Measurements from ENCODE around the gene PRR5. TPM values are rescaled to one million over a fixed set of nuclear protein-coding genes. Genes with fewer than 3 reads are reported as not detected.

Gene PRR5
- total RNA-seq, 1 experiment from 2014 or later: 1.3 TPM

- no peak for DNase-seq (ENCODE audit: low read depth)
Measured at GRCh38 chr22:44714703-44715350, 12.8 kb downstream of the PRR5 start.

GRCh38 chr22:44718418-44718817, 16.4 kb downstream of the PRR5 start:
- no peak for DNase-seq (ENCODE audit: low read depth)

- no peak for DNase-seq (ENCODE audit: low read depth)
Measured at GRCh38 chr22:44719586-44720368, 17.8 kb downstream of the PRR5 start.

- peak; percentile 28 for DNase-seq (ENCODE audit: low read depth)
Measured at GRCh38 chr22:44721213-44721612, 19.2 kb downstream of the PRR5 start.

- no peak for DNase-seq (ENCODE audit: low read depth)
Measured at GRCh38 chr22:44722611-44723010, 20.6 kb downstream of the PRR5 start.

- DNase-seq (ENCODE audit: low read depth): peak; percentile 48
Measured at GRCh38 chr22:44723801-44724200, 21.8 kb downstream of the PRR5 start.

- no peak for DNase-seq (ENCODE audit: low read depth)
Measured at GRCh38 chr22:44724416-44724815, 22.4 kb downstream of the PRR5 start.

- DNase-seq (ENCODE audit: low read depth): no peak
Measured at GRCh38 chr22:44724859-44725258, 22.9 kb downstream of the PRR5 start.

- DNase-seq (ENCODE audit: low read depth): no peak
Measured at GRCh38 chr22:44726439-44726838, 24.4 kb downstream of the PRR5 start.

- DNase-seq (ENCODE audit: low read depth): no peak
Measured at GRCh38 chr22:44727148-44727547, 25.1 kb downstream of the PRR5 start.

GRCh38 chr22:44727709-44728108, 25.7 kb downstream of the PRR5 start:
- DNase-seq (ENCODE audit: low read depth): no peak

GRCh38 chr22:44728761-44729324, 26.8 kb downstream of the PRR5 start:
- no peak for DNase-seq (ENCODE audit: low read depth)

GRCh38 chr22:44729391-44730021, 27.5 kb downstream of the PRR5 start:
- no peak for DNase-seq (ENCODE audit: low read depth)

GRCh38 chr22:44730022-44730393, 28.0 kb downstream of the PRR5 start:
- no peak for DNase-seq (ENCODE audit: low read depth)

- no peak for DNase-seq (ENCODE audit: low read depth)
Measured at GRCh38 chr22:44730490-44731356, 28.7 kb downstream of the PRR5 start.

- no peak for DNase-seq (ENCODE audit: low read depth)
Measured at GRCh38 chr22:44731357-44731970, 29.5 kb downstream of the PRR5 start.

- no peak for DNase-seq (ENCODE audit: low read depth)
Measured at GRCh38 chr22:44732017-44732561, 30.1 kb downstream of the PRR5 start.

- no peak for DNase-seq (ENCODE audit: low read depth)
Measured at GRCh38 chr22:44732661-44733060, 30.7 kb downstream of the PRR5 start.

- DNase-seq (ENCODE audit: low read depth): no peak
Measured at GRCh38 chr22:44733426-44734106, 31.6 kb downstream of the PRR5 start.

- no peak for DNase-seq (ENCODE audit: low read depth)
Measured at GRCh38 chr22:44734278-44734677, 32.3 kb downstream of the PRR5 start.
